PC-3 (cell line): ENCODE data around the gene PRPF31.

ENCODE experiments used
- CTCF ChIP-seq: fragments of 300-600 bp; sonication (generic); conservative IDR thresholded peaks from 2 replicates; pipeline ENCODE4 v1.5.1; 2017; ENCODE audit warnings: antibody characterized with exemption, low read depth, mild to moderate bottlenecking, low read length
- EZH2 ChIP-seq: fragments of 300-600 bp; sonication (generic); IDR thresholded peaks from one replicate; pipeline ENCODE4 v1.6.1; 2017; ENCODE audit warnings: antibody characterized with exemption, mild to moderate bottlenecking, low read length; ENCODE audit not compliant: unreplicated experiment
- EZH2phosphoT487 ChIP-seq: fragments of 300-600 bp; sonication (generic); IDR thresholded peaks from 2 replicates; pipeline ENCODE4 v1.6.1; 2018; ENCODE audit warnings: mild to moderate bottlenecking, antibody characterized with exemption, low read length, borderline replicate concordance

- TF ChIP-seq CTCF (no peak), EZH2phosphoT487 (no peak), EZH2 (no peak)
Measured at GRCh38 chr19:54136086-54136863, 20.7 kb downstream of the PRPF31 start.
